Gastrocnemius medialis (tissue), 4 donors: ENCODE results near the gene ANGEL1.

Source experiments
- CTCF ChIP-seq, 5 experiments: fragments of 450-650 bp in 3 of 5; fragments of 200-600 bp in 2 of 5; sonication (generic) in 2 of 5; IDR thresholded peaks in 4 of 5; conservative IDR thresholded peaks in 1 of 5; 1 replicate in 4 of 5; 2 replicates in 1 of 5; pipeline ENCODE4 v1.5.1; 2016 to 2019; ENCODE audit warnings: antibody characterized with exemption in 5 of 5, mild to moderate bottlenecking in 3 of 5, moderate library complexity in 3 of 5
- POLR2A ChIP-seq, 2 donors: fragments of 450-650 bp; IDR thresholded peaks; one replicate each; pipeline ENCODE4 v1.6.1; 2017; ENCODE audit warnings: antibody characterized with exemption in 2 of 2, mild to moderate bottlenecking in 2 of 2, moderate library complexity in 2 of 2

GRCh38 chr14:76742185-76742584 lies 70.5 kb downstream of the ANGEL1 start:
- TF ChIP-seq CTCF (IDR thresholded peaks at IDR 0.05 in 4 of 5, conservative IDR thresholded peaks at IDR 0.05 in 1 of 5) (no peak), POLR2A (IDR thresholded peaks at IDR 0.05) (no peak)
